Testis (tissue), 3 donors: ENCODE measurements around the gene ARRB2. TPM values are rescaled to one million over a fixed set of nuclear protein-coding genes. Genes with fewer than 3 reads are reported as not detected.

Source experiments
- DNase-seq: peaks from one replicate; pipeline ENCODE4 v3.0.0-alpha.2; 2019
- H3K27ac ChIP-seq, 2 donors: fragments of 200-600 bp; sonication (generic); one replicate each; pipeline ENCODE4 v1.5.1; 2019
- H3K27me3 ChIP-seq: fragments of 200-600 bp; sonication (generic); one replicate; pipeline ENCODE4 v1.5.1; 2019
- H3K36me3 ChIP-seq: fragments of 200-600 bp; sonication (generic); one replicate; pipeline ENCODE4 v1.5.1; 2017; ENCODE audit warnings: low read depth; ENCODE audit errors: missing control alignments
- H3K4me1 ChIP-seq: fragments of 200-600 bp; sonication (generic); one replicate; pipeline ENCODE4 v1.5.1; 2019
- H3K4me3 ChIP-seq, 2 donors: fragments of 200-600 bp; sonication (generic); one replicate each; pipeline ENCODE4 v1.5.1; 2017 to 2019
- H3K9me3 ChIP-seq: fragments of 200-600 bp; sonication (generic); one replicate; pipeline ENCODE4 v1.5.1; 2017
- POLR2A ChIP-seq: fragments of 450-650 bp; IDR thresholded peaks from one replicate; pipeline ENCODE4 v1.6.1; 2017; ENCODE audit warnings: antibody characterized with exemption, mild to moderate bottlenecking, moderate library complexity
- WGBS, 2 donors: methylation state at CpG; one replicate each; pipeline ENCODE4 v1.1.5; 2018; 5-methylcytosine and 5-hydroxymethylcytosine counted together
- intact Hi-C: fragments of 100-400 bp; cut with DNase I; formaldehyde crosslinking; loops from one replicate; pipeline ENCODE4 v1.15.1; 2023; ENCODE audit warnings: low total_unique reads
- polyA plus RNA-seq: library from polyadenylated mRNA; stranded (reverse); fragments of 350-450 nt; fragmentation: Illumina TruSeq; extraction: RNeasy Lipid Tissue Mini Kit (QIAGEN cat#74804); gene quantifications from one replicate; pipeline ENCODE4 v1.2.3, GENCODE V29; 2014; ENCODE audit warnings: low read depth, low replicate concordance; ENCODE audit not compliant: insufficient read depth
- total RNA-seq, 2 donors: library from RNA; depleted of rRNA; stranded (reverse); fragments of >200 nt; gene quantifications; one replicate each; pipeline ENCODE4 v1.2.3, GENCODE V29; 2016
- TF ChIP-seq, protein P1 (sequence below), 3 experiments: fragments of 450-650 bp in 2 of 3; fragments of 200-600 bp in 1 of 3; sonication (generic) in 1 of 3; IDR thresholded peaks; one replicate each; pipeline ENCODE4 v1.5.1; 2016 to 2019; ENCODE audit warnings: antibody characterized with exemption in 3 of 3, mild to moderate bottlenecking in 2 of 3, moderate library complexity in 1 of 3

The ARRB2 gene
- total and polyA plus RNA-seq, 3 donors from 2014 or later, result 13.5 to 23.0 (median 19.5) TPM

DNA sequence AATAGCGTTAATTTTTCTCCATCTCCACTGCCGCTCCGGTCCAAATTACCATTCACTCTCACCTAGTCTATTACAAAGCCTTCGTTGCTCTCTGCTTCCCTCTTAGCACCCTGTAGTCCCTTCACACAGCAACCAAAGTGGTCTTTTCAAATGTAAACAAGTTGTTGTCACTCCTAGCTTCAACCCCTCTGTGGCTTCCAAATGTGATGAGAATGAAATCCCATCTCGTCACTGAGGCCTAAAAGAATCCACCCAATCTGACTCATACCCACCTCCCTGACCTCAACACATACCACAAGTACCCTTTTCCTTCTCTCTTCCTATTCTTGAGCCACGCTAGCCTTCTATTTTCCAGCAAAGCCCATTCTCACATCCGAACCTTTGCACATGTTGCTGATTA is 4.3 kb upstream of the ARRB2 start:
- Histone ChIP-seq H3K27ac (no peak overlapping the region), H3K4me1 (peaks cover 12% of the 10 kb centered on the region), H3K27me3 (no peaks in the 10 kb centered on the region), H3K4me3 (no peak overlapping the region), H3K9me3 (no peaks in the 10 kb centered on the region), H3K36me3 (no peaks in the 10 kb centered on the region)
- WGBS, 2 donors, result 63 to 67% methylated on average over 7 of the region's 7 CpGs
- DNase-seq, result no peak
- TF ChIP-seq POLR2A, result no peak
- TF ChIP-seq, protein P1, sequence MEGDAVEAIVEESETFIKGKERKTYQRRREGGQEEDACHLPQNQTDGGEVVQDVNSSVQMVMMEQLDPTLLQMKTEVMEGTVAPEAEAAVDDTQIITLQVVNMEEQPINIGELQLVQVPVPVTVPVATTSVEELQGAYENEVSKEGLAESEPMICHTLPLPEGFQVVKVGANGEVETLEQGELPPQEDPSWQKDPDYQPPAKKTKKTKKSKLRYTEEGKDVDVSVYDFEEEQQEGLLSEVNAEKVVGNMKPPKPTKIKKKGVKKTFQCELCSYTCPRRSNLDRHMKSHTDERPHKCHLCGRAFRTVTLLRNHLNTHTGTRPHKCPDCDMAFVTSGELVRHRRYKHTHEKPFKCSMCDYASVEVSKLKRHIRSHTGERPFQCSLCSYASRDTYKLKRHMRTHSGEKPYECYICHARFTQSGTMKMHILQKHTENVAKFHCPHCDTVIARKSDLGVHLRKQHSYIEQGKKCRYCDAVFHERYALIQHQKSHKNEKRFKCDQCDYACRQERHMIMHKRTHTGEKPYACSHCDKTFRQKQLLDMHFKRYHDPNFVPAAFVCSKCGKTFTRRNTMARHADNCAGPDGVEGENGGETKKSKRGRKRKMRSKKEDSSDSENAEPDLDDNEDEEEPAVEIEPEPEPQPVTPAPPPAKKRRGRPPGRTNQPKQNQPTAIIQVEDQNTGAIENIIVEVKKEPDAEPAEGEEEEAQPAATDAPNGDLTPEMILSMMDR (IDR thresholded peaks at IDR 0.05), result no peak
- intact Hi-C loops, result loop anchor here (10.0 kb wide), 1 partner anchor 189 kb away; the partner anchor contains the start of gene C17orf107

DNA sequence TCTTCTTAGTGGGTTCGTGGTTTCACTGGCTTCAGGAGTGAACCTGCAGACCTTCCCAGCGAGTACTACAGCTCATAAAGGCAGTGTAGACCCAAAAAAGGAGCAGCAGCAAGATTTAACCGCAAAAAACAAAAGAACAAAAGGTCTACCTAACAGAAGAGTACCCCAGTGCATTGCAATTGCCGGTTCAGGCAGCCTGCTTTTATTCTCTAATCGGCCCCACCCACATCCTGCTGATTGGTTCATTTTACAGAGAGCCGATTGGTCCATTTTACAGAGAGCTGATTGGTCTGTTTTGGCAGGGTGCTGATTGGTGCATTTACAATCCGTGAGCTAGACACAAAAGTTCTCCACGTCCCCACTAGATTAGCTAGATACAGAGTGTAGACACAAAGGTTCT is 2.0 kb upstream of the ARRB2 start:
- 58% methylated on average over 7 to 8 of the region's 8 CpGs for WGBS, 2 donors
- no peak overlapping the region for H3K27ac ChIP-seq
- intact Hi-C loops, result loop anchor here (10.0 kb wide), 1 partner anchor 186 kb away; the partner anchor contains the start of gene C17orf107
- no peaks in the 10 kb centered on the region for H3K36me3 ChIP-seq
- H3K4me1 ChIP-seq, result peaks cover 3% of the 10 kb centered on the region
- DNase-seq, result peak; percentile 81
- H3K27me3 ChIP-seq, result no peaks in the 10 kb centered on the region
- TF ChIP-seq, protein P1 (IDR thresholded peaks at IDR 0.05), result no peak
- TF ChIP-seq POLR2A, result no peak
- H3K9me3 ChIP-seq, result no peaks in the 10 kb centered on the region
- peak overlapping the region in 1 of 2 donors; percentile 64 for H3K4me3 ChIP-seq

DNA sequence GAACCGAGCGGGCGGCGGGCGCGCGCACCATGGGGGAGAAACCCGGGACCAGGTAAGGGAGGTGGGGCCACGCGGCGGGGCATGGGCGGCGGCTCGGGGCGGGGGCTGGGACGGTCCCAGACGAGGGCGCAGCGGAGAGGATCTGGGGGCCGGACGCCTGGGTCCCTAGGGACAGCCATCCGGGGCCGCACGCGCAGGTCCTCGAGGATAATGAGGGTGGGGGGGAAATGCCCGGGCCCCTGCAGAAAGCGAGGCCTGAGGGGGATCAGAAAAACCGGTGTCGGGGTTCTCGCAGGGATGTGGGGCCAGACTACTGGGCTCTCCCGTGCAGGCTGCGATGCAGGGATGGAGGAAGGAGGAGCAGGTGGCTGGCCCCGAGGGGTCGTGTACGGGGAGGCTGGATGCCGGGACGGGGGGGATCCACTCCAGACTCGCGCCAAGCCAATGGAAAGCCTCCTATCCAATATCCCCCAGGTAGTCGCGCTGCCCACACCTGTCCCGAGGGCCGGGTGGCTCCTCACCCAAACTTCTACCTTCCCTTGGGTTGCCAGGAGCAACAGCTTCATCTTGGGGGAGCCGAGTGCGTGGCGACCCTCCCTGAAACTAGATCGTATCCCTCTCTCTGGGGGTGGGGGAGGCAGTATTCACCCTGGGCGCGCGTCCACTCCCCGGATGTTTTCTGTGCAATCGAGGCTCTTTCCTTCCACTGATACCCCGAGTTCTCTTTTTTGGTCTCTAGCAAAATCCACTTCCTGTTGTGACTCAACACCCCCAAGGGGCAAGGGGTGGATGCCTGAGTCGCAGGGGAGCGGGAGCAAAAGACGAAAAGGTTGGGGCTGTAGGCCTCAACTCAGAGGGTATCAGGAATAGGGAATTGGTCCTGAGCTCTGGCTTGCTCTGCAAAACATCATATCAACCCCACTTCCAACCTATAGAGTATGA is 532 bp downstream of the ARRB2 start:
- 7% methylated on average over 52 to 56 of the region's 57 CpGs for WGBS, 2 donors
- TF ChIP-seq, protein P1 (IDR thresholded peaks at IDR 0.05), result no peak
- TF ChIP-seq POLR2A, result no peak
- H3K36me3 ChIP-seq, result no peaks in the 10 kb centered on the region
- no peaks in the 10 kb centered on the region for H3K27me3 ChIP-seq
- intact Hi-C loops, result no loop called here
- H3K4me3 ChIP-seq, result peak overlapping the region; percentile 64 to 65
- H3K4me1 ChIP-seq, result peaks cover 3% of the 10 kb centered on the region
- H3K9me3 ChIP-seq, result no peaks in the 10 kb centered on the region
- H3K27ac ChIP-seq, result peak overlapping the region; percentile 46 to 86
- no peak for DNase-seq

DNA sequence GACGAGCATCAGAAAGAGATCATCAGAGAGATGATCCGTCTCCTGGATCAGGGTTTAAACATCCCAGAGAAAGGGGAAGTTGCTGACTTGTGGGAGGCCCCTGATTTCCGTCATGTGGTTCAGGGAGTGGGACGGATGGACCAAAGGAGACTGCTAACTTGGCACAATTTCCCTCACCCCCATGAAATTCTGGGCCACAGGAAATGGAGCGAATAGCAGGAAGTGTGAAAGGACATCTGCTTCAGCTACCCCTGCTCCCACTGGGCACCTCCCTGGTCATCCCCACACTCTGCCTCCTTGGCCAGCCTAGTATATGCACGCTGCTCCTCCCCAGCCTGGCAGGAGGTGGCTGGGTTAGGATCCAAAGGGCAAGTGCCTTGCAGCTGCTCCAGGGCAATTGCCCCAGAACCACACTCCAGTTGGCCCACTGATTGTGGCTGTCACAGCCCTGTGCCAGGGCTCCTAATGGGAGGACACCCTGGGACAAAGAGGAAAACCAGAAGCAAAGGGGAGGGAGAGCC is 1.3 kb downstream of the ARRB2 start:
- DNase-seq, result peak; percentile 28
- Histone ChIP-seq H3K27me3 (no peaks in the 10 kb centered on the region), H3K4me1 (peaks cover 3% of the 10 kb centered on the region), H3K4me3 (no peak overlapping the region), H3K36me3 (no peaks in the 10 kb centered on the region), H3K9me3 (no peaks in the 10 kb centered on the region), H3K27ac (no peak overlapping the region)
- intact Hi-C loops, result no loop called here
- TF ChIP-seq, protein P1 (IDR thresholded peaks at IDR 0.05), result no peak
- TF ChIP-seq POLR2A, result no peak
- 52 to 57% methylated on average over 5 to 6 of the region's 6 CpGs for WGBS, 2 donors
